ENCODE results near the gene C1orf141. TPM values are rescaled to one million over a fixed set of nuclear protein-coding genes. Genes with fewer than 3 reads are reported as not detected.
"Not testable (repeated sequence)": the region's sequence is repeated elsewhere in the genome, so short reads cannot be mapped to it uniquely, and the experiment has no call there.

The C1orf141 gene
- total RNA-seq, 1 experiment from 2014 or later = 0.14 TPM

- DNase-seq = no peak
- H3K9me3 ChIP-seq (replicated peaks) = no peaks in the 10 kb centered on the region
- H3K4me1 ChIP-seq = no peaks in the 10 kb centered on the region; the same call in 1 of the 2 replicates
- no peaks in the 10 kb centered on the region for H3K36me3 ChIP-seq
- H3K27ac ChIP-seq = no peak overlapping the region
- H3K4me3 ChIP-seq = no peak overlapping the region
- H3K27me3 ChIP-seq = no peaks in the 10 kb centered on the region
Measured at GRCh38 chr1:67088440-67088839, 46.3 kb downstream of the C1orf141 start.

- Histone ChIP-seq H3K36me3 (no peaks in the 10 kb centered on the region), H3K9me3 (replicated peaks) (no peaks in the 10 kb centered on the region), H3K27me3 (no peaks in the 10 kb centered on the region), H3K4me3 (no peak overlapping the region), H3K4me1 (no peaks in the 10 kb centered on the region), H3K27ac (no peak overlapping the region)
- no peak for DNase-seq
Measured at GRCh38 chr1:67085326-67085725, 49.4 kb downstream of the C1orf141 start.

- H3K27ac ChIP-seq = no peak overlapping the region
- no peak overlapping the region for H3K4me3 ChIP-seq
- H3K36me3 ChIP-seq = no peaks in the 10 kb centered on the region
- no peaks in the 10 kb centered on the region for H3K27me3 ChIP-seq
- H3K9me3 ChIP-seq (replicated peaks) = no peaks in the 10 kb centered on the region
- DNase-seq = no peak
- H3K4me1 ChIP-seq = no peaks in the 10 kb centered on the region
Measured at GRCh38 chr1:67084765-67085318, 49.9 kb downstream of the C1orf141 start.

- no peak for DNase-seq
- no peaks in the 10 kb centered on the region for H3K27me3 ChIP-seq
- H3K9me3 ChIP-seq (replicated peaks) = no peaks in the 10 kb centered on the region
- no peaks in the 10 kb centered on the region for H3K4me1 ChIP-seq
- no peaks in the 10 kb centered on the region for H3K36me3 ChIP-seq
- H3K4me3 ChIP-seq = no peak overlapping the region
- no peak overlapping the region for H3K27ac ChIP-seq
Measured at GRCh38 chr1:67078291-67078690, 56.5 kb downstream of the C1orf141 start.

GRCh38 chr1:67077593-67077992 lies 57.2 kb downstream of the C1orf141 start:
- H3K4me3 ChIP-seq = no peak overlapping the region

GRCh38 chr1:67072749-67073148 lies 62.0 kb downstream of the C1orf141 start:
- H3K27me3 ChIP-seq = no peaks in the 10 kb centered on the region
- no peak overlapping the region for H3K27ac ChIP-seq
- no peaks in the 10 kb centered on the region for H3K36me3 ChIP-seq
- H3K9me3 ChIP-seq (replicated peaks) = peaks cover 5% of the 10 kb centered on the region; the same call in 1 of the 2 replicates
- H3K4me3 ChIP-seq = no peak overlapping the region
- DNase-seq = no peak
- no peaks in the 10 kb centered on the region for H3K4me1 ChIP-seq

More at GRCh38 chr1:67077593-67077992, 57.2 kb downstream of the C1orf141 start:
- H3K36me3 ChIP-seq = no peaks in the 10 kb centered on the region
- no peaks in the 10 kb centered on the region; the same call in 1 of the 2 replicates for H3K9me3 ChIP-seq (replicated peaks)
- no peak for DNase-seq
- no peaks in the 10 kb centered on the region for H3K27me3 ChIP-seq
- no peaks in the 10 kb centered on the region for H3K4me1 ChIP-seq
- H3K27ac ChIP-seq = no peak overlapping the region

- not testable (repeated sequence) for H3K4me1 ChIP-seq; DNase-seq; H3K9me3 ChIP-seq (replicated peaks); H3K4me3 ChIP-seq; H3K27ac ChIP-seq; H3K27me3 ChIP-seq; H3K36me3 ChIP-seq
Measured at GRCh38 chr1:67067655-67068054, 67.1 kb downstream of the C1orf141 start.

GRCh38 chr1:67062412-67062811 lies 72.4 kb downstream of the C1orf141 start:
- H3K9me3 ChIP-seq (replicated peaks) = no peaks in the 10 kb centered on the region
- no peaks in the 10 kb centered on the region for H3K27me3 ChIP-seq
- H3K4me3 ChIP-seq = no peak overlapping the region
- H3K4me1 ChIP-seq = peaks cover 21% of the 10 kb centered on the region
- no peak overlapping the region for H3K27ac ChIP-seq
- DNase-seq = no peak
- H3K36me3 ChIP-seq = no peaks in the 10 kb centered on the region

- no peak for DNase-seq
- H3K36me3 ChIP-seq = no peaks in the 10 kb centered on the region
- H3K4me3 ChIP-seq = no peak overlapping the region
- H3K27me3 ChIP-seq = no peaks in the 10 kb centered on the region
- H3K27ac ChIP-seq = peak overlapping the region; percentile 70
- H3K9me3 ChIP-seq (replicated peaks) = no peaks in the 10 kb centered on the region
- H3K4me1 ChIP-seq = peaks cover 21% of the 10 kb centered on the region
Measured at GRCh38 chr1:67061266-67061665, 73.5 kb downstream of the C1orf141 start.

GRCh38 chr1:67060811-67061218 lies 74.0 kb downstream of the C1orf141 start:
- DNase-seq = peak; percentile 70 to 75
- H3K27ac ChIP-seq = peak overlapping the region; percentile 70

GRCh38 chr1:67059346-67059745 lies 75.4 kb downstream of the C1orf141 start:
- no peak for DNase-seq
- H3K4me1 ChIP-seq = peaks cover 21% of the 10 kb centered on the region
- no peaks in the 10 kb centered on the region for H3K36me3 ChIP-seq
- H3K4me3 ChIP-seq = no peak overlapping the region
- H3K27ac ChIP-seq = no peak overlapping the region
- H3K27me3 ChIP-seq = no peaks in the 10 kb centered on the region
- no peaks in the 10 kb centered on the region for H3K9me3 ChIP-seq (replicated peaks)

More at GRCh38 chr1:67060811-67061218, 74.0 kb downstream of the C1orf141 start:
- Histone ChIP-seq H3K4me1 (peaks cover 21% of the 10 kb centered on the region), H3K4me3 (no peak overlapping the region), H3K9me3 (replicated peaks) (no peaks in the 10 kb centered on the region), H3K27me3 (no peaks in the 10 kb centered on the region), H3K36me3 (no peaks in the 10 kb centered on the region)

GRCh38 chr1:67058761-67059160 lies 76.0 kb downstream of the C1orf141 start:
- H3K4me1 ChIP-seq = peaks cover 21% of the 10 kb centered on the region
- no peak overlapping the region for H3K4me3 ChIP-seq
- H3K27ac ChIP-seq = no peak overlapping the region
- H3K9me3 ChIP-seq (replicated peaks) = no peaks in the 10 kb centered on the region
- DNase-seq = no peak
- H3K36me3 ChIP-seq = no peaks in the 10 kb centered on the region
- no peaks in the 10 kb centered on the region for H3K27me3 ChIP-seq

- no peaks in the 10 kb centered on the region for H3K27me3 ChIP-seq
- H3K4me3 ChIP-seq = no peak overlapping the region
- no peaks in the 10 kb centered on the region for H3K36me3 ChIP-seq
- DNase-seq = no peak
- H3K9me3 ChIP-seq (replicated peaks) = no peaks in the 10 kb centered on the region
- H3K27ac ChIP-seq = no peak overlapping the region
- peaks cover 21% of the 10 kb centered on the region for H3K4me1 ChIP-seq
Measured at GRCh38 chr1:67058242-67058641, 76.5 kb downstream of the C1orf141 start.

- DNase-seq = peak; percentile 83 to 88
- H3K27me3 ChIP-seq = no peaks in the 10 kb centered on the region
- peaks cover 7% of the 10 kb centered on the region; the same call in 1 of the 2 replicates for H3K4me1 ChIP-seq
- H3K27ac ChIP-seq = peak within 1 kb of the TSS; percentile 77
- no peaks in the 10 kb centered on the region for H3K9me3 ChIP-seq (replicated peaks)
- H3K4me3 ChIP-seq = peak within 1 kb of the TSS; percentile 96
- peaks cover 19% of the 10 kb centered on the region for H3K36me3 ChIP-seq
Measured at GRCh38 chr1:67053785-67054772, 80.7 kb downstream of the C1orf141 start, which contains the start of gene SLC35D1. Gene SLC35D1 (minus strand): TSS chr1:67054148. CDS start chr1:67054013, 135 bp downstream.

GRCh38 chr1:67053535-67053784 lies 81.3 kb downstream of the C1orf141 start:
- peak overlapping the region; percentile 96 for H3K4me3 ChIP-seq
- peaks cover 7% of the 10 kb centered on the region; the same call in 1 of the 2 replicates for H3K4me1 ChIP-seq
- H3K27me3 ChIP-seq = no peaks in the 10 kb centered on the region
- H3K36me3 ChIP-seq = peaks cover 23% of the 10 kb centered on the region
- H3K27ac ChIP-seq = peak overlapping the region; percentile 77; the same call in 1 of the 2 replicates
- DNase-seq = no peak
- no peaks in the 10 kb centered on the region for H3K9me3 ChIP-seq (replicated peaks)

All from SJCRH30 (cell line).